Measurements from ENCODE around the gene CEP41.

GRCh38 chr7:130366564-130366963, 74.3 kb downstream of the CEP41 start:
- TF ChIP-seq POLR2A (IDR thresholded peaks at IDR 0.05) (no peak), CTCF (IDR thresholded peaks at IDR 0.05) (no peak)

All from body of pancreas (tissue), 4 donors.